ENCODE measurements around the gene ERN1. TPM values are rescaled to one million over a fixed set of nuclear protein-coding genes. Genes with fewer than 3 reads are reported as not detected.

ERN1 gene
- total and polyA plus RNA-seq, 2 donors (not counting 3 experiments of a cell fraction or from before 2014, with no cell fraction given), result 9.1 to 21.5 TPM

DNA sequence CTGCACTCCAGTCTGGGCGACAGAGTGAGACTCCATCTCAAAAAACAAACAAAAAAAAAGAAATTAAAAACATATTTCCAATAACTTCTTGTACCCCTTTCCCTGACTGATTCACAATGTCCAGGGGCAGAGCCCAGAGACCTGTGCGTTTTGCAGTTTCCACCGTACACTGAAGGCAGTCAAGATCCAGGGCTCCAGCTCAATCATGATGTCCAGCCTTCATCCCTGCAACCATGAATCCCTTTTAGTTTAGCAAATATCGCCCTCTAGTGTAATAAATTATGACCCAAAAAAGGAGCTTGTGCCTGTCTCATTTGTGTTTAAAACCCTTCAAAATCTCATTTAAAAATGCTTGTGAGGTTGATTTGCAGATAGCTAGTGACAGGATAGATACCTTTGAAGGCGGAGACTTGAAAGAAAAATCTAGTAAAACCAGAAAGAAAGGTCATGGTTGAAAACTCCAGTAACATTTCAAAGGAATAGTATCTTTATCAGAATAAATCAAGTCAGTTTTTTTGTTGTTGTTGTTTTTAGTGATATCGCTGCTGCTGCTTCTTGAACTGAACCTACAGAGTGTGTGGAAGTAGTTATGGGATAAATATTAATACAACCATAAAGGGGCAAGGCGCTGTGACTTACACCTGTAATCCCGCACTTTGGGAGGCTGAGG is 3.7 kb upstream of the ERN1 start:
- Histone ChIP-seq H3K36me3 (ENCODE audit: control insufficient read depth in 2 of 2, extremely low read depth in 1 of 2, insufficient read depth in 2 of 2, low read length in 2 of 2) (no peaks in the 10 kb centered on the region), H3K27me3 (ENCODE audit: control insufficient read depth in 2 of 2, insufficient read depth in 2 of 2, low read length in 2 of 2) (no peaks in the 10 kb centered on the region), H3K9me3 (replicated peaks; ENCODE audit: control insufficient read depth, insufficient read depth, low read length) (no peaks in the 10 kb centered on the region), H3K4me2 (ENCODE audit: insufficient read depth, low read length) (no peak overlapping the region), H3K4me3 (replicated peaks in 1 of 3; ENCODE audit: insufficient read depth in 1 of 3, low read depth in 1 of 3, low read length in 3 of 3) (no peak overlapping the region), H3K4me1 (ENCODE audit: control insufficient read depth, extremely low read depth, insufficient read depth, low read length) (peaks cover 15% of the 10 kb centered on the region), H4K20me1 (replicated peaks; ENCODE audit: control insufficient read depth, extremely low read depth, insufficient read depth, low read length) (no peaks in the 10 kb centered on the region), H3K9me1 (replicated peaks; ENCODE audit: control insufficient read depth, extremely low read depth, insufficient read depth, low read length) (no peaks in the 10 kb centered on the region), H2AFZ (ENCODE audit: low read depth, low read length) (no peak overlapping the region), H3K79me2 (ENCODE audit: control insufficient read depth, insufficient read depth, low read length) (peaks cover 8% of the 10 kb centered on the region), H3K9ac (replicated peaks; ENCODE audit: extremely low read depth, insufficient read depth, low read length) (no peak overlapping the region), H3K27ac (ENCODE audit: insufficient read depth, low read depth, low read length) (no peak overlapping the region)
- FAIRE-seq (peak; percentile 99), DNase-seq (ENCODE audit: low read depth, low spot score) (peak; percentile 76)
- intact Hi-C loops (cut with micrococcal nuclease) (loop anchor here (1.0 kb wide), 4 partner anchors 70 to 214 kb away; no protein-coding TSS in a partner anchor), dilution Hi-C loops (cut with MboI; ENCODE audit: extremely low pct_ligation_motif_present, low sequenced_read_pairs) (loop anchor here (25.0 kb wide), 1 partner anchor 96 kb away; no protein-coding TSS in a partner anchor)
- TF ChIP-seq POLR2AphosphoS5 (IDR thresholded peaks at IDR 0.05; ENCODE audit: insufficient read depth, low read depth, low read length), result no peak
- TF ChIP-seq, protein P1, sequence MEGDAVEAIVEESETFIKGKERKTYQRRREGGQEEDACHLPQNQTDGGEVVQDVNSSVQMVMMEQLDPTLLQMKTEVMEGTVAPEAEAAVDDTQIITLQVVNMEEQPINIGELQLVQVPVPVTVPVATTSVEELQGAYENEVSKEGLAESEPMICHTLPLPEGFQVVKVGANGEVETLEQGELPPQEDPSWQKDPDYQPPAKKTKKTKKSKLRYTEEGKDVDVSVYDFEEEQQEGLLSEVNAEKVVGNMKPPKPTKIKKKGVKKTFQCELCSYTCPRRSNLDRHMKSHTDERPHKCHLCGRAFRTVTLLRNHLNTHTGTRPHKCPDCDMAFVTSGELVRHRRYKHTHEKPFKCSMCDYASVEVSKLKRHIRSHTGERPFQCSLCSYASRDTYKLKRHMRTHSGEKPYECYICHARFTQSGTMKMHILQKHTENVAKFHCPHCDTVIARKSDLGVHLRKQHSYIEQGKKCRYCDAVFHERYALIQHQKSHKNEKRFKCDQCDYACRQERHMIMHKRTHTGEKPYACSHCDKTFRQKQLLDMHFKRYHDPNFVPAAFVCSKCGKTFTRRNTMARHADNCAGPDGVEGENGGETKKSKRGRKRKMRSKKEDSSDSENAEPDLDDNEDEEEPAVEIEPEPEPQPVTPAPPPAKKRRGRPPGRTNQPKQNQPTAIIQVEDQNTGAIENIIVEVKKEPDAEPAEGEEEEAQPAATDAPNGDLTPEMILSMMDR (IDR thresholded peaks at IDR 0.05; ENCODE audit: extremely low read depth in 1 of 2, insufficient read depth in 1 of 2, low read depth in 1 of 2, low read length in 2 of 2), result peak; percentile 44 to 68
- CTCF ChIA-PET, result interaction anchor here (0.5 to 10.7 kb wide), 97 partner anchors 8 to 286 kb away, joined by 3 to 802 read pairs (median 6); partner anchors contain the start of genes CSHL1, GH1, ICAM2 and PRR29
- BruUV-seq (replicated peaks), result no TSS peak
- POLR2A ChIA-PET, result interaction anchor here (0.6 to 1.6 kb wide), 5 partner anchors 12 to 231 kb away, joined by 3 to 12 read pairs (median 12); no protein-coding TSS in a partner anchor
